HepG2 (cell line): Measurements from ENCODE around the gene C20orf204. TPM values are rescaled to one million over a fixed set of nuclear protein-coding genes. Genes with fewer than 3 reads are reported as not detected.

Experiments
- DPF2 ChIP-seq: sonication (generic); formaldehyde crosslinking; IDR thresholded peaks from 2 replicates; pipeline ENCODE4 v1.4.0; 2020; ENCODE audit warnings: mild to moderate bottlenecking, low read depth, missing genetic modification reagents, borderline replicate concordance
- EEA1 ChIP-seq: sonication (generic); formaldehyde crosslinking; IDR thresholded peaks from 2 replicates; pipeline ENCODE4 v1.5.1; 2020; ENCODE audit warnings: mild to moderate bottlenecking, missing genetic modification reagents, borderline replicate concordance
- ELF3 ChIP-seq: IDR thresholded peaks from 2 replicates; pipeline ENCODE4 v1.6.1; 2016; ENCODE audit warnings: missing genetic modification reagents, missing compliant biosample characterization
- FOXK1 ChIP-seq: sonication (generic); formaldehyde crosslinking; IDR thresholded peaks from 2 replicates; pipeline ENCODE4 v1.4.0; 2020; ENCODE audit warnings: low read depth, missing genetic modification reagents, borderline replicate concordance
- HNF4G ChIP-seq, 2 experiments: sonication (generic) in 1 of 2; formaldehyde crosslinking in 1 of 2; IDR thresholded peaks; 2 replicates each; pipeline versions ENCODE4 v1.4.0 to v1.6.1; 2011 to 2020; ENCODE audit warnings: borderline replicate concordance in 2 of 2, low read depth in 2 of 2, mild to moderate bottlenecking in 2 of 2, low read length in 1 of 2, missing genetic modification reagents in 1 of 2, moderate library complexity in 1 of 2
- HOXA7 ChIP-seq: sonication (generic); formaldehyde crosslinking; IDR thresholded peaks from 2 replicates; pipeline ENCODE4 v1.8.1; 2022; ENCODE audit warnings: mild to moderate bottlenecking, missing genetic modification reagents, moderate library complexity
- ISL2 ChIP-seq: sonication (generic); formaldehyde crosslinking; IDR thresholded peaks from 2 replicates; pipeline ENCODE4 v1.5.0; 2020; ENCODE audit warnings: missing genetic modification reagents
- JDP2 ChIP-seq: sonication (generic); formaldehyde crosslinking; IDR thresholded peaks from 2 replicates; pipeline ENCODE4 v1.8.1; 2022; ENCODE audit warnings: missing genetic modification reagents, borderline replicate concordance
- JUND ChIP-seq: sonication (generic); formaldehyde crosslinking; IDR thresholded peaks from 2 replicates; pipeline ENCODE4 v1.8.0; 2022; ENCODE audit warnings: mild to moderate bottlenecking, missing genetic modification reagents
- KDM2A ChIP-seq: sonication (generic); formaldehyde crosslinking; IDR thresholded peaks from 2 replicates; pipeline ENCODE4 v1.4.0; 2020; ENCODE audit warnings: low read depth, missing genetic modification reagents, borderline replicate concordance
- MED13 ChIP-seq: sonication (generic); formaldehyde crosslinking; IDR thresholded peaks from 2 replicates; pipeline ENCODE4 v1.5.0; 2020; ENCODE audit warnings: missing genetic modification reagents
- NFKBIZ ChIP-seq: IDR thresholded peaks from 2 replicates; pipeline ENCODE4 v1.6.1; 2018; ENCODE audit warnings: missing genetic modification reagents, missing compliant biosample characterization
- NFYC ChIP-seq: IDR thresholded peaks from 2 replicates; pipeline ENCODE4 v1.6.1; 2016; ENCODE audit warnings: missing genetic modification reagents, missing compliant biosample characterization
- POGZ ChIP-seq: sonication (generic); formaldehyde crosslinking; IDR thresholded peaks from 2 replicates; pipeline ENCODE4 v1.4.0; 2020; ENCODE audit warnings: mild to moderate bottlenecking, missing genetic modification reagents
- RARA ChIP-seq: IDR thresholded peaks from 2 replicates; pipeline ENCODE4 v1.6.1; 2016; ENCODE audit warnings: missing genetic modification reagents, missing compliant biosample characterization
- SALL2 ChIP-seq: sonication (generic); formaldehyde crosslinking; IDR thresholded peaks from 2 replicates; pipeline ENCODE4 v1.8.1; 2023; ENCODE audit warnings: mild to moderate bottlenecking, missing genetic modification reagents, inconsistent platforms
- TEAD2 ChIP-seq: sonication (generic); formaldehyde crosslinking; IDR thresholded peaks from 2 replicates; pipeline ENCODE4 v1.9.0; 2021; ENCODE audit warnings: missing genetic modification reagents
- ZNF124 ChIP-seq: sonication (generic); formaldehyde crosslinking; IDR thresholded peaks from 2 replicates; pipeline ENCODE4 v1.4.0; 2020; ENCODE audit warnings: missing genetic modification reagents
- ZNF792 ChIP-seq: IDR thresholded peaks from 2 replicates; pipeline ENCODE4 v1.6.1; 2016
- ZSCAN21 ChIP-seq: sonication (generic); formaldehyde crosslinking; IDR thresholded peaks from 2 replicates; pipeline ENCODE4 v1.8.0; 2022; ENCODE audit warnings: mild to moderate bottlenecking, missing genetic modification reagents, moderate library complexity, borderline replicate concordance
- polyA plus RNA-seq, 8 experiments: library from polyadenylated mRNA; depleted of rRNA in 3 of 8; stranded (reverse) in 7 of 8; unstranded in 1 of 8; fragments of >200 nt; fragmentation: Illumina TruSeq in 4 of 8; extraction: Trizol in 4 of 8; gene quantifications; 2 replicates each; pipeline versions ENCODE4 v1.2.1 to v1.2.3, GENCODE V29; 2011 to 2016; ENCODE audit warnings: low read depth in 4 of 8, missing spikeins in 1 of 8, mixed read lengths in 1 of 8; ENCODE audit not compliant: insufficient read depth in 1 of 8
- total RNA-seq, 5 experiments: library from RNA; depleted of rRNA; stranded (reverse); fragments of >200 nt; fragmentation: Illumina TruSeq; extraction: Trizol; gene quantifications; 2 replicates each; pipeline ENCODE4 v1.2.3, GENCODE V29; 2016; ENCODE audit warnings: low read depth in 1 of 5
- TF ChIP-seq, protein P1 (sequence below): IDR thresholded peaks from 2 replicates; pipeline ENCODE4 v1.6.1; 2016; ENCODE audit warnings: low read depth, control low read depth
- TF ChIP-seq, protein P2 (sequence below): sonication (generic); formaldehyde crosslinking; IDR thresholded peaks from 2 replicates; pipeline ENCODE4 v1.4.0; 2020; ENCODE audit warnings: missing genetic modification reagents
- TF ChIP-seq, protein P3 (sequence below): sonication (generic); formaldehyde crosslinking; IDR thresholded peaks from 2 replicates; pipeline ENCODE4 v1.5.1; 2020; ENCODE audit warnings: missing genetic modification reagents, mild to moderate bottlenecking, borderline replicate concordance
- TF ChIP-seq, protein P4 (sequence below): sonication (generic); formaldehyde crosslinking; IDR thresholded peaks from 2 replicates; pipeline ENCODE4 v1.4.0; 2020; ENCODE audit warnings: mild to moderate bottlenecking, missing genetic modification reagents

Gene C20orf204
- total and polyA plus RNA-seq, 2 of the 13 experiments (the other 11 are each of a cell fraction or from before 2014, with no cell fraction given) = 22.1 to 80.0 TPM

DNA sequence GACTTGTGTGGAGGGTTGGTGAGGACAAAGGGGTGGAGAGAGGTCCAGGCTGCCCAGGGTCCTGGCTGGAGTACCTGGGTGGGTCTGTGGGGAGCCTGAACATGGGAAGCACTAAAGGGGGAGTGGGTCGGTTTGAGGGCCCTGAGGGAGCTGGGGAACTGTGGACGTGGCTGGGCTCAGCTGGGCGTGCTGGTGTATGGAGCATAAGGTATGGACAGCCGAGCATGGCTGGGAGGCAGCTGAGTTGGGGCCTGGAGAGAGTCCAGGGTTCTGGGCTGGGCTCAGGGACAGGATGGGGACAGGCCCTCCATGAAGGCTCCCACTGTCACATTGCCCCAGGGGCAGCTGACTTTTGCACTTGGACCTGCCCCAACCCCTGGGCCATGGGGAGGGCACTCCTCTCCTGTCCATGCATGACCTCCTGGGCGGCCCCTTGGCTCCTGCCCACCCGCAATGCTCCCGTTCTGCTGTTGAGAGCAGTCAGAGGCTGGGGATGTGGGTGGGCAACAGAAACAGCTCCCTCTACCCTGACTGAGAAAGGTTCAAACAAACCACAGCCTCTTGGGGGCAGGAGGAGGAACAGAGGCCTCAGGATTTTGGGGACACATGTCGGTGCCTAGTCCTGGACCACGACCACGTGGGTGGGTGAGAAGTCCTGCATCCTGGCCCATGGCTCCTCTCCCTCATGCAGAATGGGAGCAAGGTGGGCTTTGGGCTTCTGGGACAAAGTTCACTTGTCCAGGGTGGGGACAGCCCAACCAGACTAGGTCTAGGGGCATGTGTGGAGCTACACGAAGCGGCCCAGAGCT lies 4.5 kb downstream of the C20orf204 start (continued):
- TF ChIP-seq, protein P1, sequence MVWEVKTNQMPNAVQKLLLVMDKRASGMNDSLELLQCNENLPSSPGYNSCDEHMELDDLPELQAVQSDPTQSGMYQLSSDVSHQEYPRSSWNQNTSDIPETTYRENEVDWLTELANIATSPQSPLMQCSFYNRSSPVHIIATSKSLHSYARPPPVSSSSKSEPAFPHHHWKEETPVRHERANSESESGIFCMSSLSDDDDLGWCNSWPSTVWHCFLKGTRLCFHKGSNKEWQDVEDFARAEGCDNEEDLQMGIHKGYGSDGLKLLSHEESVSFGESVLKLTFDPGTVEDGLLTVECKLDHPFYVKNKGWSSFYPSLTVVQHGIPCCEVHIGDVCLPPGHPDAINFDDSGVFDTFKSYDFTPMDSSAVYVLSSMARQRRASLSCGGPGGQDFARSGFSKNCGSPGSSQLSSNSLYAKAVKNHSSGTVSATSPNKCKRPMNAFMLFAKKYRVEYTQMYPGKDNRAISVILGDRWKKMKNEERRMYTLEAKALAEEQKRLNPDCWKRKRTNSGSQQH = no peak
- TF ChIP-seq HNF4G (IDR thresholded peaks at IDR 0.05; ENCODE audit: borderline replicate concordance, low read depth, low read length) = peak; percentile 68; the same call in 1 of the 2 replicates
- no peak; the same call in 1 of the 2 replicates for TF ChIP-seq HNF4G (CRISPR knock-in tag; IDR thresholded peaks at IDR 0.05; ENCODE audit: borderline replicate concordance, low read depth)
- TF ChIP-seq DPF2 (CRISPR knock-in tag) = no peak
- TF ChIP-seq, protein P2, sequence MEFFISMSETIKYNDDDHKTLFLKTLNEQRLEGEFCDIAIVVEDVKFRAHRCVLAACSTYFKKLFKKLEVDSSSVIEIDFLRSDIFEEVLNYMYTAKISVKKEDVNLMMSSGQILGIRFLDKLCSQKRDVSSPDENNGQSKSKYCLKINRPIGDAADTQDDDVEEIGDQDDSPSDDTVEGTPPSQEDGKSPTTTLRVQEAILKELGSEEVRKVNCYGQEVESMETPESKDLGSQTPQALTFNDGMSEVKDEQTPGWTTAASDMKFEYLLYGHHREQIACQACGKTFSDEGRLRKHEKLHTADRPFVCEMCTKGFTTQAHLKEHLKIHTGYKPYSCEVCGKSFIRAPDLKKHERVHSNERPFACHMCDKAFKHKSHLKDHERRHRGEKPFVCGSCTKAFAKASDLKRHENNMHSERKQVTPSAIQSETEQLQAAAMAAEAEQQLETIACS (CRISPR knock-in tag) = no peak
- TF ChIP-seq ZSCAN21 (CRISPR knock-in tag) = peak; percentile 73; the same call in 1 of the 2 replicates
- TF ChIP-seq ZNF792 (CRISPR knock-in tag) = peak; percentile 15
- no peak for TF ChIP-seq HOXA7 (CRISPR knock-in tag)
- TF ChIP-seq ZNF124 = peak; percentile 15; the same call in 1 of the 2 replicates
- TF ChIP-seq TEAD2 = no peak
- no peak for TF ChIP-seq EEA1 (CRISPR knock-in tag)
- no peak for TF ChIP-seq JDP2
- no peak; the same call in 1 of the 2 replicates for TF ChIP-seq ISL2 (CRISPR knock-in tag)
- TF ChIP-seq RARA (CRISPR knock-in tag) = peak; percentile 61
- TF ChIP-seq, protein P3, sequence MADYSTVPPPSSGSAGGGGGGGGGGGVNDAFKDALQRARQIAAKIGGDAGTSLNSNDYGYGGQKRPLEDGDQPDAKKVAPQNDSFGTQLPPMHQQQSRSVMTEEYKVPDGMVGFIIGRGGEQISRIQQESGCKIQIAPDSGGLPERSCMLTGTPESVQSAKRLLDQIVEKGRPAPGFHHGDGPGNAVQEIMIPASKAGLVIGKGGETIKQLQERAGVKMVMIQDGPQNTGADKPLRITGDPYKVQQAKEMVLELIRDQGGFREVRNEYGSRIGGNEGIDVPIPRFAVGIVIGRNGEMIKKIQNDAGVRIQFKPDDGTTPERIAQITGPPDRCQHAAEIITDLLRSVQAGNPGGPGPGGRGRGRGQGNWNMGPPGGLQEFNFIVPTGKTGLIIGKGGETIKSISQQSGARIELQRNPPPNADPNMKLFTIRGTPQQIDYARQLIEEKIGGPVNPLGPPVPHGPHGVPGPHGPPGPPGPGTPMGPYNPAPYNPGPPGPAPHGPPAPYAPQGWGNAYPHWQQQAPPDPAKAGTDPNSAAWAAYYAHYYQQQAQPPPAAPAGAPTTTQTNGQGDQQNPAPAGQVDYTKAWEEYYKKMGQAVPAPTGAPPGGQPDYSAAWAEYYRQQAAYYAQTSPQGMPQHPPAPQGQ (CRISPR knock-in tag) = no peak; the same call in 1 of the 2 replicates
- no peak for TF ChIP-seq JUND (CRISPR knock-in tag)
- TF ChIP-seq SALL2 (CRISPR knock-in tag) = no peak; the same call in 1 of the 2 replicates
- no peak for TF ChIP-seq POGZ (CRISPR knock-in tag)
- TF ChIP-seq, protein P4, sequence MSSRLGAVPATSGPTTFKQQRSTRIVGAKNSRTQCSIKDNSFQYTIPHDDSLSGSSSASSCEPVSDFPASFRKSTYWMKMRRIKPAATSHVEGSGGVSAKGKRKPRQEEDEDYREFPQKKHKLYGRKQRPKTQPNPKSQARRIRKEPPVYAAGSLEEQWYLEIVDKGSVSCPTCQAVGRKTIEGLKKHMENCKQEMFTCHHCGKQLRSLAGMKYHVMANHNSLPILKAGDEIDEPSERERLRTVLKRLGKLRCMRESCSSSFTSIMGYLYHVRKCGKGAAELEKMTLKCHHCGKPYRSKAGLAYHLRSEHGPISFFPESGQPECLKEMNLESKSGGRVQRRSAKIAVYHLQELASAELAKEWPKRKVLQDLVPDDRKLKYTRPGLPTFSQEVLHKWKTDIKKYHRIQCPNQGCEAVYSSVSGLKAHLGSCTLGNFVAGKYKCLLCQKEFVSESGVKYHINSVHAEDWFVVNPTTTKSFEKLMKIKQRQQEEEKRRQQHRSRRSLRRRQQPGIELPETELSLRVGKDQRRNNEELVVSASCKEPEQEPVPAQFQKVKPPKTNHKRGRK = no peak
- no peak for TF ChIP-seq NFKBIZ (CRISPR knock-in tag)
- TF ChIP-seq NFYC (CRISPR knock-in tag) = no peak
- no peak for TF ChIP-seq MED13 (CRISPR knock-in tag)
- TF ChIP-seq KDM2A (CRISPR knock-in tag) = peak; percentile 63
- TF ChIP-seq FOXK1 (CRISPR knock-in tag) = no peak
- no peak for TF ChIP-seq ELF3 (CRISPR knock-in tag)
